ENCODE data around the gene DNPEP.
"Not testable (repeated sequence)": the region's sequence is repeated elsewhere in the genome, so short reads cannot be mapped to it uniquely, and the experiment has no call there.

DNPEP gene

DNA sequence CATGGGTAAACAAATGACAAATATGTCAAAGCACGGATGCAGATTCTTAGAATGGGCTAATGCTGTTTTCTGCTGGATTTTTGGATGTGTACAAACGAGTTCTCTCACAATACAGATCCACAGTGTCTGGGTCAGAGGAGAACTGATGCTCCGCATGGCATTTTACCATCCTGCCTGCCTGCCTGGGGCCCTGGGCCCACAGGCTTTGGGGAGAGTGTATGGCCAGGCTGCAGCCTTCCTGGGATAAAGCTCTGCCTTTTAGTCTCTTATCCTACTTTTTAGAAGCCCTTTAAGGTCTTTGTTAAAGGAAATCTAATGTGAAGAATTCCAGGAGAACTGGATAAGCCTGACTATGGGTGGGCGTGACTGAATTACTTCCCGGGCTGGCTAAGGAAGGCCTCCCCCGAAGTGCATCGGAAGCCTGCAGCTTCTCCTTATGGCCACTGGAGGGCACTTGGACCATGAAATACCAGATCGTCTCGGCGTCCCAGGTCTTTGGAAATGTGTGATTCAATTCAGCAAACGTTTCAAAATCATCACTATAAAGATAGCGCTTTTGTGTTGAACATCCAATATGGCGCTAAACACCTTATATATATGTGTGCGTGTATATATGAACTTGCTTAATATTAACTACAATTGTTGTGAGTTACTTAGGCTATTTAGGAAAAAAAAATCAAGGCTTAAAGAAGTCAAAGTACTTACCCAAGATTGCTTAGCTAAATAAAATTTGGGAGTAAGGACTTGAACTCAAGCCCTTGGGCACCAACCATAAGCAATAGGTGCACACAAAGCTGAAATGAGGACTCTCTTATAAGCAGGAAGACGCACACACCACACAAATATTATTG lies 15.2 kb upstream of the DNPEP start:
- peak; percentile 58 for DNase-seq

DNA sequence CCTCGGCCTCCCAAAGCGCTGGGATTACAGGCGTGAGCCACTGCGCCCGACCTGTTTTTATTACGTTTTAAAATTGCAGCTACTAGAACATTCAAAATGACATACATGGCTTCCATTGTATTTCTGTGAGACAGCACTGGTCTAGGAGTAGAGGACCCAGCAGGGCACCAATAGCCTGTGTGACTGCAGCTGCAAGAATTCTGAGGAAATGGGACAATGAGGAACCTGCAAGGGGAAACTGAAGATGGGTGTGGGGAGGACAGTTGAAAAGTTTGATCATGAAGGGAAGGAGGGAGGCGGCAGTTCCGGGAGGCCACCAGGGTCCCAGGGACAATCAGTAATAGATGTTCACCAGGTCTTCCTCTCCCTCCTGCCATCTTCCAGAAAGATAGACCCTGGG lies 13.9 kb upstream of the DNPEP start:
- no peak for DNase-seq

DNA sequence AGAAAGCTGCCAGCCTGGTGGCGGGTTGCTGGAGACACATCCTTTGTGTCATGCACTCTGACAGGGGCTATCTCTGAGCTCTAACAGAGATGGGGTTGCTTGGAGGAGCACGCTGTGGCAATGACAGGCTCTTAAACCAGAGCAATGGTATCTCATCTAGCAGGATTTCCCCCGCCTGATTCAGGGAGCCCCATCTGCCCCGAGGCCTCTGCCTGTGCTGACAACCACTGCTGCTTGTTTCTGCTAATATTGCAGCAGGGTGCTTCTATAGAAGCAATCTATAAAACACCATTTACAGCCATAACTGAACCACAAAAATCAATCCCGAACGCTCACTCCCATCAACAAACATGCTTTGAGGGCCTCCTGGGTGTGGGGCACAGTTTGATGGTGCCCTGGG lies 12.8 kb upstream of the DNPEP start:
- no peak for DNase-seq

DNA sequence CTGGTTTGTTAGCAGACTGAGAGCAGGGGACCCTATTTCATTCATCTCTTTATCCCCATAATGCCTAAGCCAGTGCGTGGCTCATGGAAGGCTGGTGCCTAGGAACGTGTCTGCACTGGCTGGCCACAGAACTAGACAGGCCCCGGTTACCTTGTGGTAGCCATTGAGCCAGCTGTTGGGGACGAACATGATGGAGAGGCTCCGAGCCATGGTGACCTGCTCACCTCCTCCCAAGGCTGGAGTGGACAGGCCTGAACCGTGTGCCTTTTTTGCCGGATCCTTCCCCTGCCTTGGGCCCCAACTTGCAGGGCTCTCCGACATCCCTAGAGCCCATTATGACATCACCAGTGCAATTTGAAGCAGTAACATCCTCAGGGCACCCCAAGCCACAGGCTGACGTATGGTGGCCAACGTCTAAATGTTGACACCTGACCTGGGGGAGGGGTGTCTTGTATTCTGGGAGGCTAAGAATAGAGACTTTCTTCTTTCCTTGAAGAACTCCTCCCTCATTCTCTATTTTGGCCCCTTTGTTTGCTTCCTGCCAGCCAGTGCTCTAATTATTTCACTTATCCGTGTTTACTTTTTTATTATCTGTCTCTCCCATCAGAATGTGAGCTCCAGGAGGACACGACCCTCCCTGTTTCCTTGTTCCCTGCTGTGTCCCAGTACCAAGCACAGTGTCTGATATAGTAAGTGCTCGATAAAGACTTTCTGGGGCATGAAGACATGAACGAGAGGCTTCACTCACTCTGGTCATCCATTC lies 12.2 kb upstream of the DNPEP start:
- DNase-seq: no peak

DNA sequence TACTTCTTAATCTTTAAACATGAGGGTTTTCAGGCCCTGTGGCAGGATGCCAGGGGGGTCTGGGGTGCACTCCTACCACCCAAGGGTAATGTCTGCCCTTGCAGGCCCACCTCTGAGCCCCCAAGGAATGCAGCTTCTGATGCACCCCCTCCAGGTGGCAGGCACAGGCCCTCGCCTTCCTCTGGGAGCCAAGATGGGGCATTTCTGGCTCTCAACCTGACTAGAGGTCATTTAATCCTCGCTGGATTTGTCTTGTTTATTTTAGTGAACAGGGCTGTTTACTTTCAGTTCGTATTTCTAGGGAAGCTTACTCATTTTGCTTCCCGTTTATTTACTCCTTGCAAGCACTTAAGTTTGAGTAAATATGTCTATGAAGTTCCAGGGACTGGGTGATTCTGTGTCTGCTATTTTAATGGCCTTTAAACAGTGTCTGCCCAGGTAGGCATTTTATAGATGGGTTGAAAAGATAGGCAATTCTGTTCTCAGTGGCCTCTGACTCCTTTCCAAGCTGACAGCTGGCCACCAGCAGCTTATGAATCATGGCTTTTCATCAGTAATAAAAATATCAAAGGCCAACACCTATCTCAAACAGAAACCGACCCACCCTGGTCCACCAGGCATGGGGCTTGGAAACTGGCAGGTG lies 11.1 kb upstream of the DNPEP start:
- DNase-seq: no peak

DNA sequence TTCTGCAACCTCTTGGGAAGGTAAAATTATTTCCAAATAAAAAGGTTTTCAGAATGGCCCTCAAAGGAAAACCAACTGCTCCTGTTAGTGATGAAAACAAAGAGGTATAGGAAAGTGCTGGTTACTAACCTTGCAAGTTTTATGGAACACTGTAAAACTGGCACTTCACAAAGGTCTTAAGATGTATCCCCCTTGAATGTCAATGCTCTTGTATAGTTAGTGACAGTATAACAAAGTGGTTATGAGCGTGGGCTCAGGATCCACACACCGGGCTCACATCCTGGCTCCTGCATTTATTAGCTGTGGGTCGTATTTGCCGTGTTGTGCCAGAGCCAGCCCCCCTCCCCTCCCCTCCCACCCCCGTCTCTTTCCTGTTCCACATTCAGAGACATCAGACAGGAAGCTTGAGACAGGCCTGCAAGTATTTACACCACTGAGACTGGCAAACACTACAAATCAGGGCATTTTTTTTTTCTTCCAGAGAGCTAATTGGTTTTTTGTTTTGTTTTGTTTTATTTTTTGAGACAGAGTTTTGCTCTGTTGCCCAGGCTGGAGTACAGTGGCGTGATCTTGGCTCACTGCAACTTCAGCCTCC lies 9.2 kb upstream of the DNPEP start:
- no peak for DNase-seq

DNA sequence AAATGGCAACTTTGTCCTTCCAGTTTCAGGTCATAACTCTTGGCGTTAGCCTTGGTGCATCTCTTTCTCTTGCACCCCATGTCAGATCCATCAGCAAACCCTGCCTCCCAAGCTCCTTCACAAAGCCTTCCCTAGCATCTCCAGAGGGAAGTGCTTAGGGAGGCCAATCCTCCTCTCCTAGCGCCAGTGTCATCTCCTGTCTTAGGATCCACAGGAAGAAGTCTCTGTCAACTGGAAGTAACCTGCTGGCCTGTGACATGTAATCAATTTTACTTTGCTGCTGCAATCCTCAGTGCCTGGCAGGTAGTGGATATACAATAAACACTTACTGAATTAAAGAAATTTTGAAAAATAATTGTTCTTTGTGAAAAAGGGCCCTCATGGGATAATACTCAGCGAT lies 7.9 kb upstream of the DNPEP start:
- no peak for DNase-seq

DNA sequence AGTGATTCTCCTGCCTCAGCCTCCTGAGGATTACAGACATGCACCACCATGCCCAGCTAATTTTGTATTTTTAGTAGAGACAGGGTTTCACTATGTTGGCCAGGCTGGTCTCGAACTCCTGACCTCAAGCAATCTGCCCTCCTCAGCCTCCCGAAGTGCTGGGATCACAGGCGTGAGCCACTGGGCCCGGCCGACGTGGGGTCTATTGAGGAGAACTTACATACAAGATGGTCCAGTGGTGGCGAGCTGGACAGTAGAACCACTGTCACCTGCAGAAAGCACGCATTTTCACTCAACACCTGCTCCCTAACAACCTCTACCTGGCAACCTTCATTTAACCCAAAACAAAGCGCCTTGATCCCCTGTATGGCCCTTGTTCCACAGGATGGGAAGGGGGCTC lies 7.3 kb upstream of the DNPEP start:
- not testable (repeated sequence) for DNase-seq

DNA sequence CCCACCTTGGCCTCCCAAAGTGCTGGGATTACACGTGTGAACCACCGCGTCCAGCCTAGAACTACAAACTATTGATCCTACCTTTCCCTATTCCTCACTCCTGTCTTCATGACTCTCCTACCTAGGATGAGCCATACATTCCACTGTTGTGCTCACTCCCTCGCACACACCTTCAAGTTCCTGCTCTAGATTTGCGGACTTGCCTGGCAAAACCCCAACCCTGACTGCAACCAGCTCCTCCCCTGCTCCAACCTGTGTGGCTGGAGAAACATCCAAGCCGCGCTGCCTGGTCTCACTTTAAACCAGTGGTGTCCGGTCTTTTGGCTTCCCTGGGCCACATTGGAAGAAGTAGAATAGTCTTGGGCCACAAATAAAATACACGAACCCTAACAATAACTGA lies 5.0 kb upstream of the DNPEP start:
- no peak for DNase-seq

DNA sequence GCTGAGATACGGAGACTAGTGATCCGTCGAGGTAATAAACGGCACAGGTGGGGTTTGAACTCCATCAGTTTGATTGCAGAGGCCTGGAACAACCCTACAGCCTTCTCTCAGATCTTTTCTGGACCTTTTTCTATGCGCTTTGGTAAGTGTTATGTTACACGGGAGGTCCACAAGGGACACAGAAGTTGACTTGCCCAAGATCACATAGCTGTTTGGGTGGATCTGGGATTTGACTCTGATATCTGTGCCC lies 1.1 kb upstream of the DNPEP start:
- no peak for DNase-seq

DNA sequence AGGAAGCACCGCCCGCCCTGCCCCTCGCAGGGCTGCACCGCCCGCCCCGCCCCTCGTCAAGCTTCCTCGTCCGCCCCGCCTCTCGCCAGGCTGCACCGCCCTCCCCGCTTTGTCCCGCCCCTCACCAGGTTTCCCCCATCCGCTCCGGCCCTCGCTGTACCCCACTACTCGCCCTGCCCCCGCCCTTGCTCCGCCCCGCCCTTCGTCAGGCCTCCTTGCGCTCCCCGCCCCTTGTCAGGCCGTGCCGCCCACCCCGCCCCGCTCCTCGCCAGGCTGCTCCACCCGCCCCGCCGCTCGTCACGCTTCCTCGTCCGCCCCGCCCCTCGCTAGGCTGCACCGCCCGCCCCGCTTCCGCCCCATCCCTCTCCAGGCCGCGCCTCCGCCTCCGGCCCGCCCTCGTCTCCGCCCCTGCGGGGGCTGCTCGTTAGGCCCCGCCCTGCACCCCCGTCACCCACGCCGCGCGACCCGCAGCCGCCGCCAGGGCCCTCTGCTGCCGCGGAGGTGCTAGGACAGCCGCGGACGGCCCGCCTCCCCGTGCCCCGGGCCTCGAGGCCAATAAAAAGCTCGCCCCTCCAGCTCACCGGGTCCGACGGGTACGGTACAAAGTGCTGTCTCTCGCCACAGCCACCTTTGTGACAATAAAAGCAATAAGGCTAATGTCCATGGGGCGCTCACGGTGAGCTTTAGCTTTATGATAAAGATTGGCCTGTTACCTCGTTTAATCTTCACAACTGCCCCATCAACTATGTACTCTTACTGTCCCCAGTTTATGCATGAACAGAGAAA lies 602 bp upstream of the DNPEP start:
- peak; percentile 84 for DNase-seq

DNA sequence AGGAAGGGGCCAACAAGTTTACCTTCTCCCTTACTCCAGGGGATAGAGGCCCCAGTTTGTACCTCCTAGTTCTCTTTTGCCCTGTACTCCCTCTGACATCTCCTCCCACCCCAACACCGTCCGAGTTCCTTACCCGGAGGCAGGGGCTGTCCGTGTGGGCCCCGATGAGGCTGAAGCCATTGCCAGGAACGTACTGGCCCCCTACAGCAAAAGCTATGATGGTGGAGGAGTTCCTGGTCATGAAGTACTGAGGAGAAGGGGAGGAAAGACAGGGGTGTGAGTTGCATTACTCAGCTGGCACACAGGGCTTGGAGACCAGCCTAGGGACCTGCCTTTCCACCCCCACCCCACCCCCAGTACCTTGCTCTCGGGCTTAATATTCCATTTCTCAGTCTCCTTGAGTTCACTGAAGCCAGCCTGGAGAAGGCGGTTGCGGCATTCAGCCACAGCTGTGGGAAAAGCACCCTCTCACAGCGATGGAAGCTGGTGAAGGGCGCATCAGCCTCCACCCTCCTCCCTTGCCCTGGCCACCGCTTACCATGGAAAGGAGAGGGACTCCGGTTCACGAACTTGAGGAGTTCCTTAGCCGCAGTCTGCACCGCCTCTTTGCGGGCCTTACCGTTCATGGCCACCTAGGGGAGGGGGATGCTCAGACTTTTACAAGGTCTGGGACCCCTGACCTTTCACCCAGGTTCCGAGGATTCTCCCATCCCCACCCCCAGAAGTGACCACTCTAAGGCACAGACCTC lies 1.0 kb downstream of the DNPEP start:
- peak; percentile 46 for DNase-seq

DNA sequence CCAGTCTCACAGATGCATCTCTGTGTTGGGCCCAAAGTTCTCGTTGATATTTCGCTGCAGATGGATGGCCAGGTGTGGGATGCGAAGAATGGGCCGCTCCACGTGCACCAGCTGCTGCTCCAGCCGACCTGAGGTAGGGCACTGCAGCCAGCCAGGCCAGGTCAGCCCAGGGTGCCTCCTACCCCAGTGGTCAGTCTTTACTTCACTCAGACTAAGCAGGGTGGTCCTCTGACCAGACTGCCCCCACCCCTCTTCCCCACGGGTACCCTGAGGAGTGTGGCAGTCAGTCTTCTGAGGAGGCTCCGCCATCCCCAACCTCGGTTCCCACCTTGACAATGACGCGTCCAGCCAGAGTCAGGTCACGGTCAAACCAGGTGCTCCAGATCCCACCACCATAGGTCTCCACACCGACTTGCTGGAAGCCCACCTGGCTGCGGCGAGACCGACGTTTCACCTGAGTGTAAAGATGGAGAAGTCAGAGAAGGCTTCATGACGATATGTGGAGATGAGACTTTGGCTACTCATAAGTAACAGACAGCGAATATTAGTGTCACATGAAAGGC lies 1.7 kb downstream of the DNPEP start:
- DNase-seq: no peak

DNA sequence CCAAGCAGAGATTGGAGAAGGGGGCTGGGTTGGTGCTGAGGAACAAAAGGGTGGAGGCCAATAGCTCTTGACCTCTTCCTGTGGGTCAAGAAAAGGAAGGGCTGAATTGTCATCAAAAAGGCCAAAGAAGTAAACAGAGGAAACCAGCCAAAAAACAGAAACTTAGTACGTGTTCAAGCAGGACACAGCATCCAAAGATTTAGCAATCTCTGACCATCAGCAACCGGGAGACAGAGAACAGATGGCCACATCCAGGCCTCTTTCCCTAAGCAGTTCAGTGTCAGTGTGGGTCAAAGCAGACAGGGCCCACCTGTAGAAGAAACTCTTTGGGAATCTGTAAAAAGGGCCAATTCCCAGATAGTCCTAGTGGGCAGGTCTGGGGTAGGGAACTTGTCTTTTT lies 2.9 kb downstream of the DNPEP start:
- DNase-seq: no peak

DNA sequence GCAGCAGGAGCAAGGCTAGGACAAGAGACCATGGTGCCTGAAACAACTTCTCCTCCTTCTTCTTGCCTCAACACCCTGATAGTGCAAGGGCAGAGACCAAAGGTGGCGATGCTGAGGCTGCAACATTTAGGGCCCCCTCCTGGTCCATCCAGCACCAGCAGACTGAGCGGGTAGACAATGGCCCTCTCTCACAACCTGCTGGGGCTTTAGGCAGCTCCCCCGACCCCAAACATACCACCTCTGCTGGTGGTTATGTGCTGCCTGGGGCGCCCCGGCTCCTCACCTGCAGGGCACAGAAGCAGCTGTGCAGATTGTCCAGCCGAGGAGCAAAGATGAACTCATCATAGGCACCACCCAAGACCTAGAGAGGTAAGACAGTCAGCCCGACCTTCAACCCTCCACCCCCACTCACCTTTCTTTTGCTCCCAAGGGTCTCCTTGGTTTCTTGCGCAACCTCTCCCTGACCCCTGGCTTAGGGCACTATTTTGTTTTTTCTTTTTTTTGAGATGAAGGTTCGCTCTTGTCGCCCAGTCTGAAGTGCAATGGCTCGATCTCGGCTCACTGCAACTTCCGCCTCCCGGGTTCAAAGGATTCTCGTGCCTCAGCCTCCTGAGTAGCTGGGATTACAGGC lies 3.5 kb downstream of the DNPEP start:
- DNase-seq: no peak

DNA sequence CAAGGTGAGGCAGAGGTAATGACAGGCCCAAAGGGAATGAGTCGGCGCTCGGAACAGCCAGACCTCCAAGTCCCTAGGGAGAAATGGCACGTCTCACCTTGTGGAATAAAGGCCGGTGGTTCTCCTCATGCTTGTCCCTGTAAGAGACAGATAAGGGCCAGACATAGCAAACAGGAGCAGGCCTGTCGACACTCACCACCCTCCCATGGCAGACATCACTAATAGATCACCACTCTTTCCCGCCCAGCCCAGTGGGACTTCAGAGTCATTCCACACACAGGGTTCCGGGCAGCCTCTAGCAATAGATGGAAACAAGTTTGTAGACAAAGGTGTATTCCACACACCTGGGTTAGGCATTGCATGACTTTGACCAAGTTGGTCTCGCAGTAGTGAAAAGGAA lies 6.3 kb downstream of the DNPEP start:
- DNase-seq: no peak

DNA sequence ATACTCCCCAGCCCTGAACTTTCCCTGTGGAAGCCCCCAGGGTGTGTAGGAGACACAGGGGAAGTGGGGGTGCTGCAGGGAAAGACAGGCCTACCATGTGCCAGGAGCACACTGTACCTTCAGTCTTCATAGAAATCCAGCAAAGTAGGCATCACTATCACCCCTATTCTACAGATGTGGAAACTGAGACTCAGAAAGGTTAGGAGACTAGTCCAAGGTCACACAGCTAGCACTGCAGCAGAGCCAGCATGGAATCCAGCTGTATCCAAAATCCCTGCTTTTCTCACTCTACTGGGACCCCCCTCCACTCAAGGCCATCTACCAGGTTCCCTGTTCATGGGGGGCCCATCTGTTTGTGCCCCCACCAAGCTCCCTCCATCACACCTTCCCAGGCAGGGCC lies 6.8 kb downstream of the DNPEP start:
- no peak for DNase-seq

DNA sequence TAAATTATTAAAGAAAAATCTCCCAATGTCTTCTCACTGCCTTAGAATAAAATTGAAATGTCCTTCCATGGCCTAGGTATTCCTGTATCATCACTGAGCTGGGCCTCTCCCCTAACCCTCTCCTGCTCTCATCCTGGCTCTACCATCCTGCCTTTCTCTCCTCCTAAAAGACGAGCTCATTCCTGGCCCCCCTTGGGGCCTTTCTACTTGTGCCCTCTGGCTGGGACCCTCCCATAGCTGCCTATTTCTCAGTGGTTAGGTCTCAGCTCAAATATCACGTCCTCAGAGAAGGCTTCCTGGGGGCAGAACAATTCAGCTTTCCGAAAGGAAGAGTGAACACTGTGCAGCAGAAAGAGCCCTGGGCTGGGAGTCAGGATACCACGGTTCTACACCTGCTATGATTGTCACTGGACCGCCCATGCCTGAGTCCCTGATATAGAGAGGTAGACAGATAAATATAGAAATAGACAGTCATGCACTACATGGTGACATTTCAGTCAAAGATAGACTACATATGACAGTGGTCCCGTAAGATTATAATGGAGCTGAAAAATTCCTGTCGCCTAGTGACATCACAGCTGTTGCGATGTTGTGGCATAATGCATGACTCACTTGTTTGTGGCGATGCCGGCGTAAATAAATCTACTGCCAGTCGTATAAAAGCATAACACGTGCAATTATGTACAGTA lies 9.4 kb downstream of the DNPEP start:
- no peak for DNase-seq

DNA sequence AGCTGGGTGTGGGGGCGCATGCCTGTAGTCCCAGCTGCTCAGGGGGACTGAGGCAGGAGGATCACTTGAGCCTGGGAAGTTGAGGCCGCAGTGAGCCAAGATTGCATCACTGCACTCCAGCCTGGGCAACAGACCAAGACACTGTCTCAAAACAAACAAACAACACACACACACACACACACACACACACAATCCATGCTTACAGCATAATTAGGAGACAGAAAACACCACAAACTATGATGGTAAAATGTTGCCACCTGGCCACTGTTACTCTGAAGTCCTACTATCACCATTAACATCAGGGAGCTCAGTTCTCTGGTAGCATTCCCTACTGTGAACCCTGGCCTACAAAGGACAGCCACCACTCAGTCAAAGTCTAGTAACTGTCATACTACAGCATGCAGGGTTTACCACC lies 18.3 kb downstream of the DNPEP start:
- DNase-seq: no peak

DNA sequence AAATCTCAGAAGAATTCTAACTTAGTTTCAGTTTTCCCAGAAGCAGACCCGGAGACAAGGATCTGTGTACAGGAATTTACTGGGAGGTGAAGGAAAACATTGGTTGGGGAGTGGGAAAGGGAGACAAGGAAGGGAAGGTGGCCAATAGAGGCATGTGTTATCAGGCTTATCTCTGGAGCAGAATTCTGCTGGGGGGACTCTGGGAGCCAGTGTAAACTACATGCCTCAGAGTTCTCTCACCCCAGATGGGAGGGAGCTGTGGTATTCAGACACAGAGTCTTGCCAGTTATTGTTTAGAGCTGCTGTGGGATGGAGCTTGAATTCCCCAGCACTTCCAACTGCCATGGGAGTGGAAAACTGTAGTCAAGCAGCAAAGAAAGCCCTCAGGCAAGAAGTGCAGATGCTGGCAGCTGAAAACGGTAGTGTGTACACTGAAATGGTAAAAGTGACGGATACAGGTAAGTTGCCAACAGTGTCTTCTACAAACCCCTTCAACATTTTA lies 19.0 kb downstream of the DNPEP start:
- no peak for DNase-seq
